Heart right ventricle (tissue), 16 donors: ENCODE data around the gene PRDM4. TPM values are rescaled to one million over a fixed set of nuclear protein-coding genes. Genes with fewer than 3 reads are reported as not detected.
A peak's percentile ranks its signal among the peaks of the same experiment; 100 is the strongest.

Source experiments
- ATAC-seq, 8 donors: fragments of 200-7000 bp; cut with Tn5 transposase; one replicate each; pipeline ENCODE4 v1.9.1; 2020; ENCODE audit warnings: mild to moderate bottlenecking in 8 of 8, moderate library complexity in 8 of 8, moderate number of reproducible peaks in 1 of 8
- DNase-seq, 2 donors: peaks; one replicate each; pipeline ENCODE4 v3.0.0-alpha.2; 2020
- H3K27ac ChIP-seq, 10 donors: fragments of 200-600 bp; sonication (generic) in 2 of 10; one replicate each; pipeline versions ENCODE4 v1.5.0 to v1.8.0; 2020 to 2022; ENCODE audit warnings: mild to moderate bottlenecking in 3 of 10
- H3K27me3 ChIP-seq, 7 donors: fragments of 200-600 bp; one replicate each; pipeline ENCODE4 v1.8.0; 2021 to 2022; ENCODE audit warnings: mild to moderate bottlenecking in 2 of 7
- H3K36me3 ChIP-seq, 9 donors: fragments of 200-600 bp; sonication (generic) in 1 of 9; one replicate each; pipeline versions ENCODE4 v1.5.0 to v1.8.0; 2020 to 2022; ENCODE audit warnings: mild to moderate bottlenecking in 2 of 9
- H3K4me1 ChIP-seq, 9 donors: fragments of 200-600 bp; sonication (generic) in 1 of 9; one replicate each; pipeline versions ENCODE4 v1.5.0 to v1.8.0; 2020 to 2022; ENCODE audit warnings: mild to moderate bottlenecking in 4 of 9
- H3K4me3 ChIP-seq, 10 donors: fragments of 200-600 bp; sonication (generic) in 2 of 10; one replicate each; pipeline versions ENCODE4 v1.5.0 to v1.8.0; 2020 to 2022; ENCODE audit warnings: mild to moderate bottlenecking in 7 of 10, moderate library complexity in 2 of 10
- H3K9me3 ChIP-seq, 11 donors: fragments of 200-600 bp in 10 of 11; sonication (generic) in 2 of 11; one replicate each; pipeline versions ENCODE4 v1.5.0 to v1.8.0; 2013 to 2022; ENCODE audit warnings: mild to moderate bottlenecking in 2 of 11, control low read depth in 1 of 11, moderate library complexity in 1 of 11
- CTCF ChIP-seq, 9 donors: fragments of 200-600 bp; sonication (generic) in 2 of 9; IDR thresholded peaks; one replicate each; pipeline versions ENCODE4 v1.5.0 to v1.8.0; 2021 to 2022; ENCODE audit warnings: antibody characterized with exemption in 9 of 9, mild to moderate bottlenecking in 5 of 9, moderate library complexity in 1 of 9
- WGBS, 2 donors: extraction: QIAGEN DNeasy Blood & Tissue Kit; methylation state at CpG; one replicate each; pipeline ENCODE4 v1.1.7; 2013; ENCODE audit warnings: inconsistent platforms in 1 of 2; 5-methylcytosine and 5-hydroxymethylcytosine counted together
- intact Hi-C, 10 donors: fragments of 100-400 bp; cut with DNase I; formaldehyde crosslinking; loops; one replicate each; pipeline versions ENCODE4 v1.11.1 to v1.14.2; 2022
- polyA plus RNA-seq, 2 donors: library from polyadenylated mRNA; stranded (reverse); fragments of 200-250 nt; gene quantifications; one replicate each; pipeline ENCODE4 v1.2.3, GENCODE V29; 2013
- total RNA-seq, 10 donors: library from RNA; stranded (reverse); fragmentation: NEBNext Ultra II Directional in 3 of 10; extraction: Animal tissue kit (Norgen Biotek cat#: 25700) in 3 of 10; gene quantifications; one replicate each; pipeline versions ENCODE4 v1.2.1 to v1.2.4, GENCODE V29; 2021 to 2023
- donor health status: Arrhythmogenic right ventricular cardiomyopathy.
- donor health status: ischemic (EF 13 %, LVEDD 7.1; RV severe dilation, severe dysfunction).
- donor health status: healthy with polysubstance abuse.
- donor health status: DM: no; HTN: yes; CAD: no.
- donor health status: DM: no; HTN: no; CAD: no.
- donor health status: ischemic (EF 25% LVEDD 6.9; RV normal size, moderate dysfunction).
- donor health status: ischemic (EF 25% LVEDD 5.7; RV mildly dilated, moderate dysfunction).
- donor health status: healthy.
- donor health status: DM: yes; HTN: yes; CAD: no.
- donor health status: Ischemic cardiomyopathy.
- donor health status: ischemic (EF 35%, LVEDD 5.7; RV mildly dilated, moderate dysfunction).
- donor health status: nonischemic (EF 11% LVEDD 7.7; RV severe dilation, severe dysfunction).
- donor health status: DM: yes; HTN: yes; CAD: no.
- donor health status: PGD.
- donor health status: ischemic (EF 29% LVEDD 5.4; RV normal size, mild dysfunction).
- donor health status: nonischemic (EF 23%, LVEDD 6.1; RV moderate dilation, normal function).

The PRDM4 gene
- total and polyA plus RNA-seq, 12 donors: 6.1 to 15.4 (median 12.2) TPM

GRCh38 chr12:107776171-107776570 lies 15.2 kb upstream of the PRDM4 start:
- Histone ChIP-seq H3K27ac (no peak overlapping the region), H3K36me3 (no peaks in the 10 kb centered on the region), H3K27me3 (peaks cover 12 to 79% (median 60%) of the 10 kb centered on the region in 7 donors), H3K4me1 (peaks cover 0 to 29% (median 0%) of the 10 kb centered on the region in 9 donors), H3K9me3 (no peaks in the 10 kb centered on the region), H3K4me3 (no peak overlapping the region)
- DNase-seq (no peak), ATAC-seq (no peak)
- TF ChIP-seq CTCF (IDR thresholded peaks at IDR 0.05): no peak
- WGBS, 2 donors: 30 to 38% methylated on average over 6 of the region's 6 CpGs
- intact Hi-C loops: no loop called here

- Histone ChIP-seq H3K9me3 (no peaks in the 10 kb centered on the region), H3K36me3 (no peaks in the 10 kb centered on the region), H3K27ac (no peak overlapping the region), H3K4me3 (peak overlapping the region in 8 of 10 donors; percentile 14 to 40 (median 32)), H3K27me3 (peaks cover 12 to 81% (median 60%) of the 10 kb centered on the region in 7 donors), H3K4me1 (peaks cover 0 to 21% (median 0%) of the 10 kb centered on the region in 9 donors)
- no peak for TF ChIP-seq CTCF (IDR thresholded peaks at IDR 0.05)
- ATAC-seq (peak in 2 of 8 donors; percentile 26 to 62), DNase-seq (peak in 1 of 2 donors; percentile 23)
- 2% methylated on average over 66 of the region's 66 CpGs for WGBS, 2 donors
- intact Hi-C loops: no loop called here
Observed at GRCh38 chr12:107775093-107775721, 14.3 kb upstream of the PRDM4 start.

DNA sequence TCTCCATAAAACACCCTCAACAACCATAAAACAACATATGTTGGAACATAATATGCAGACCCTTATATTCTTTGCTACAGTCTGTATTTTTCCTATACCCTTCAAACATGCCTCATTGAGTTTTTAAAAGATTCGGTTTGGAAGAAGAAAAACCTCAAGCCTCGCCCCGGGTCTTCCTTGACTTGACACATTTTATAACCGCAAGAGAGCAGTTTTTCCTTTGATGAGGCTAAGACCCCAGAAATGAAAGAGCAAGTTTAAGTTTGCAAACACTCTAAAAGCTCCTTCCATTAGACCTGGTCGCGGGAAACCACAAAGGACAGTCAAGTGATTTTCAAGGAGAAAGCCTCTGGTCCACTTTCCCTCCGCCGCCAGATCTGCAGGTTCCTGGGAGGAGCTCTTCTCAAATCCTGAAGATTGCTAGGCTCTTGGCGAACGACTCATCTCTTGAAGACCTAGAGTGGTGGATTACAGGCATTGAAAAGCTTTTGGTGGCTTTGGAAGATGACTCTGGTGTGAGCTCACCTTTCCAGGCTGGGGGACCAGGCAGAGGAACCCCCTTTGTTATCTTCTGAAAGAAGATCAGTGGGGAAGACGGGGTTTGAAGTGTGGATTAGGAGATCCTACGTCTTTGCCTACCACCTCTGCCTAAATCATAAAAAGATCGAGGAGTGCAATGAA lies 13.6 kb upstream of the PRDM4 start, which contains the start of gene ASCL4:
Gene ASCL4, plus strand, starts transcription at position 356 of the 681 bp plus-strand sequence. CDS start 515 bp downstream, outside the sequence.
- intact Hi-C loops: no loop called here
- H3K27me3 ChIP-seq: peaks cover 12 to 83% (median 65%) of the 10 kb centered on the region in 7 donors
- 49 to 55% methylated on average over 13 of the region's 13 CpGs for WGBS, 2 donors

More for the DNA sequence above, 13.6 kb upstream of the PRDM4 start, which contains the start of gene ASCL4:
- TF ChIP-seq CTCF (IDR thresholded peaks at IDR 0.05): no peak
- no peak within 1 kb of the TSS for H3K27ac ChIP-seq
- ATAC-seq (no peak), DNase-seq (no peak)
- H3K36me3 ChIP-seq: no peaks in the 10 kb centered on the region
- peaks cover 0 to 15% (median 0%) of the 10 kb centered on the region in 9 donors for H3K4me1 ChIP-seq
- peak within 1 kb of the TSS in 8 of 10 donors; percentile 14 to 40 (median 32) for H3K4me3 ChIP-seq
- no peaks in the 10 kb centered on the region for H3K9me3 ChIP-seq
